UCSD-AML1 (cell line): ENCODE data around the gene EFNA2.

Experiments used
- DNase-seq: peaks from one replicate; lab custom pipeline; 2025; ENCODE audit not compliant: unreplicated experiment; lab: John Stamatoyannopoulos, UW

Gene EFNA2

GRCh38 chr19:1259876-1260748 is 25.6 kb upstream of the EFNA2 start:
- DNase-seq, result peak; percentile 50

GRCh38 chr19:1260749-1261537 is 24.7 kb upstream of the EFNA2 start:
- DNase-seq, result peak; percentile 97

GRCh38 chr19:1261538-1261797 is 24.2 kb upstream of the EFNA2 start:
- peak; percentile 54 for DNase-seq

GRCh38 chr19:1261798-1262622 is 23.7 kb upstream of the EFNA2 start:
- DNase-seq, result no peak

GRCh38 chr19:1262623-1263123 is 23.0 kb upstream of the EFNA2 start:
- no peak for DNase-seq

GRCh38 chr19:1263188-1263587 is 22.5 kb upstream of the EFNA2 start:
- DNase-seq, result no peak

GRCh38 chr19:1264801-1265614 is 20.7 kb upstream of the EFNA2 start:
- DNase-seq, result no peak

- DNase-seq, result peak; percentile 58
Measured at GRCh38 chr19:1265615-1266128, 20.0 kb upstream of the EFNA2 start.

- peak; percentile 89 for DNase-seq
Measured at GRCh38 chr19:1266129-1266915, 19.4 kb upstream of the EFNA2 start.

GRCh38 chr19:1266916-1267476 is 18.7 kb upstream of the EFNA2 start:
- peak; percentile 77 for DNase-seq

- no peak for DNase-seq
Measured at GRCh38 chr19:1267477-1268225, 18.0 kb upstream of the EFNA2 start.

GRCh38 chr19:1268226-1269064 is 17.2 kb upstream of the EFNA2 start:
- no peak for DNase-seq

- DNase-seq, result peak; percentile 99
Measured at GRCh38 chr19:1269065-1269477, 16.6 kb upstream of the EFNA2 start, which contains the start of gene CIRBP. CIRBP (plus strand) TSS chr19:1269332; CDS start chr19:1270934, 1,602 bp downstream.

GRCh38 chr19:1269478-1270212 is 16.0 kb upstream of the EFNA2 start:
- DNase-seq, result peak; percentile 85

GRCh38 chr19:1270213-1270853 is 15.3 kb upstream of the EFNA2 start:
- DNase-seq, result no peak

- no peak for DNase-seq
Measured at GRCh38 chr19:1270854-1271527, 14.7 kb upstream of the EFNA2 start.
